Large intestine (tissue), 3 donors: ENCODE data around the gene ANKDD1B. TPM values are rescaled to one million over a fixed set of nuclear protein-coding genes. Genes with fewer than 3 reads are reported as not detected.
A peak's percentile ranks its signal among the peaks of the same experiment; 100 is the strongest.

ENCODE experiments used
- DNase-seq, 2 donors: peaks; one replicate each; pipeline versions ENCODE4 v3.0.0 to v3.0.0-alpha.2; 2013
- H3K27ac ChIP-seq: one replicate; pipeline ENCODE4 v1.5.1; 2013; ENCODE audit warnings: low read length
- H3K27me3 ChIP-seq: 2 replicates; pipeline ENCODE4 v1.6.1; 2013; ENCODE audit warnings: low read length; ENCODE audit not compliant: control insufficient read depth, insufficient read depth
- H3K36me3 ChIP-seq: 2 replicates; pipeline ENCODE4 v1.6.1; 2013; ENCODE audit warnings: low read length; ENCODE audit not compliant: control insufficient read depth, insufficient read depth
- H3K4me1 ChIP-seq: one replicate; pipeline ENCODE4 v1.6.1; 2013; ENCODE audit warnings: low read length; ENCODE audit not compliant: control insufficient read depth, insufficient read depth
- H3K4me3 ChIP-seq: one replicate; pipeline ENCODE4 v1.5.1; 2013; ENCODE audit warnings: low read length
- H3K9me3 ChIP-seq: one replicate; pipeline ENCODE4 v1.6.1; 2013; ENCODE audit warnings: mild to moderate bottlenecking, low read depth, low read length, moderate library complexity; ENCODE audit not compliant: control insufficient read depth
- WGBS: methylation state at CpG from one replicate; pipeline ENCODE4 v1.1.5; 2013; ENCODE audit warnings: low lambda C conversion rate; ENCODE audit not compliant: insufficient coverage; 5-methylcytosine and 5-hydroxymethylcytosine counted together
- polyA plus RNA-seq: library from polyadenylated mRNA; unstranded; fragments of 120-200 nt; gene quantifications from one replicate; pipeline ENCODE4 v1.2.1, GENCODE V29; 2013

Gene ANKDD1B
- polyA plus RNA-seq, 1 donor = 18.1 TPM

DNA sequence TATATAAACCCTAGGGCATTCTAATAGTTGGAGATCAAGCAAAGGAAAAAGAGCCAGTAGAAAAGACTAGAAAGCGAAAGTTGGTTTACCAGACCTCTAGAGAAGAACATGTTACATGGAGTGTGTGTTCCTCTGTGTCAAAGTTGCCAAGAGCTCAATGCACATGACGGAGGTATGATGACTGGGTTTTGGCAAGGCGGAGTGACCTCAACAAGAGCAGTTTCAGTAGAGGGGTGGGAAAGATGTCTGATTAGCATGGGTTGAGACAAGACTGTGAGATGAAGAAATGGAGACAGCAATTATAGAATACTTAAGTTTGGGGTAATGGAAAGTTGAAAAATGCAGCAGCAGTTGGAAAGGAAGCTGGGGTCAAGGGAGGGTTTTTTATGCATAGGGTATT is 1.6 kb downstream of the ANKDD1B start:
- H3K27ac ChIP-seq = no peak overlapping the region
- H3K27me3 ChIP-seq = no peaks in the 10 kb centered on the region
- no peak overlapping the region for H3K4me3 ChIP-seq
- no peaks in the 10 kb centered on the region for H3K9me3 ChIP-seq
- no peaks in the 10 kb centered on the region for H3K36me3 ChIP-seq
- 100% methylated on average over 2 of the region's 3 CpGs for WGBS
- peak in 1 of 2 donors; percentile 27 for DNase-seq
- peaks cover 21% of the 10 kb centered on the region for H3K4me1 ChIP-seq

DNA sequence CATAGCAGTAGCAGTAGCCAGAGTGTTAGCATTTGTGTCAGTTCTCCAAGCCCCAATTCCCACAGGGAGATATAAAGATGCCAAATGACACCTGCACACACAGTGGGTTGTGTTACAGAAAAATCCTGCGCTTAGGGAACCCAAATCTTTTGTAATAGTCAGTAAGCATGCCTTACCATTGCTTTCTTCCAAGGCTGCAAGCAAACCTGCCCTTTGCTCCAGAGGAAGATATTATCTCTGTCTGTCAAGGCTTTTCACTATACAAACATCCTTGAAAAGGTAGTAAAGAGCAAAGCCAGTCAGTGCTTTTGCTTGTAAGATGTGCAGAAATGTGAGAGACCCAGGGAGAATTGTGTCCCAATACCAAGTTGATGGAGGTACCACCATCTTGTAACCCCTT is 2.9 kb downstream of the ANKDD1B start:
- Histone ChIP-seq H3K9me3 (no peaks in the 10 kb centered on the region), H3K4me1 (peaks cover 26% of the 10 kb centered on the region), H3K36me3 (no peaks in the 10 kb centered on the region), H3K4me3 (no peak overlapping the region), H3K27me3 (no peaks in the 10 kb centered on the region), H3K27ac (no peak overlapping the region)
- DNase-seq = peak in 1 of 2 donors; percentile 77
- no CpG with 5 or more reads among the region's 1 CpG for WGBS

DNA sequence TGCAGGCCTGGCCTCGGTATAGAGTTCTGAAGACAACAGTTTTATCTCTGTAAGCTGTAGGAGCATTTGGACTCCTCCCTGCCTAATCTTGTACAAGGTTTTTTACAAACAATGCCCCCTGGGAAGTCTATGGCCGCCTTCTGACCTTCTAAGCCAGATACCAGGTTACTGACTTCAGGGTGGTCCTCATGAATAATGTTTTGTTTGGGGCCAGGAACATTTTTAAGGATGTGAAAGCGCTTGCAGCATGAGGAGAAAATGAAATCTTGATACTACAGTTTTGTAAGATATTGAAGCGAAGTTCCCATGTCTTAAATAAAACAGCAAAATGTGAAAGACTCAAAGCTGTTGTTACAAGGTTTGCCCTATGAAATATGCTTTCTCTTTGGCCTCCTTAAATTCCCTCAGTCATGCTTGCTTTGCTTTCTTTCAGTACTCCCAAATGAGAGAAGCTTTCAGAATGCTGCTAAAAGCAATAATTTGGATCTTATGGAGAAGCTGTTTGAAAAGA is 5.2 kb downstream of the ANKDD1B start:
- DNase-seq = no peak
- Histone ChIP-seq H3K9me3 (no peaks in the 10 kb centered on the region), H3K27me3 (no peaks in the 10 kb centered on the region), H3K27ac (no peak overlapping the region), H3K4me1 (peaks cover 39% of the 10 kb centered on the region), H3K4me3 (no peak overlapping the region), H3K36me3 (no peaks in the 10 kb centered on the region)
- WGBS = 63% methylated on average over 1 of the region's 4 CpGs

DNA sequence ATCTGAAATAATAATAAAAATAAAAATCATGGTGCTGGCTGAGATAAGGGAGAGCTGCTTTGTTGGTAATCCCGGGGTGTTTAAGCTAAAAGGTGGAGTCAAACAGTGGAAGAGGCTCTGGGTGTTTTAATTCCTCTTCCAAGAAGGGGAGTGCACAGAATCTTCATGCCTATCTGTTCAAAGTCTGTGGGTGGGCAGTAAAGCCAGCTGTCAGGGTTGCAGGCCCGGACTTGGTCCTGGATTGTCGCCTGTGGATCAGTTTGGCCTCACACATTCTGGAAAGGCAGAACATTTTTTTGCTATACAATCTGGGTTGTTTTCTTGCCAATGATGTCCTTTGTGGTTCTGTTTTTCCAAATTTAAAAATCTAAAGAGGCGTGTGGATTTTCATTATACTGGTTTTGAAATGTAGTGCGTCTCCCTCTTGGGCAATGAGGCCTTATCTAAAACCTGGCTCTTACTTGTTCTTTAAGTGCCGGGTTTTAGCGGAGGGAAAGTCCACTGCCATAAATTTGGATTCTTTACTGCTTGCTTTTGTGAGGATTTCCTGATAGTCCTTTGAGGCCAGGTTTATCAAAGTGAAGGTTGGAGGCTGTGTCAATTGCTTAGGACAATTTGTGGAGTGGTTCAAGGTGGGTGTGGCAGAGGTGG is 5.8 kb downstream of the ANKDD1B start:
- H3K4me1 ChIP-seq = peaks cover 39% of the 10 kb centered on the region
- no peaks in the 10 kb centered on the region for H3K27me3 ChIP-seq
- 14% methylated on average over 1 of the region's 7 CpGs for WGBS
- DNase-seq = peak; percentile 66 to 84
- no peak overlapping the region for H3K4me3 ChIP-seq
- H3K27ac ChIP-seq = peak overlapping the region; percentile 27
- no peaks in the 10 kb centered on the region for H3K9me3 ChIP-seq
- H3K36me3 ChIP-seq = no peaks in the 10 kb centered on the region

DNA sequence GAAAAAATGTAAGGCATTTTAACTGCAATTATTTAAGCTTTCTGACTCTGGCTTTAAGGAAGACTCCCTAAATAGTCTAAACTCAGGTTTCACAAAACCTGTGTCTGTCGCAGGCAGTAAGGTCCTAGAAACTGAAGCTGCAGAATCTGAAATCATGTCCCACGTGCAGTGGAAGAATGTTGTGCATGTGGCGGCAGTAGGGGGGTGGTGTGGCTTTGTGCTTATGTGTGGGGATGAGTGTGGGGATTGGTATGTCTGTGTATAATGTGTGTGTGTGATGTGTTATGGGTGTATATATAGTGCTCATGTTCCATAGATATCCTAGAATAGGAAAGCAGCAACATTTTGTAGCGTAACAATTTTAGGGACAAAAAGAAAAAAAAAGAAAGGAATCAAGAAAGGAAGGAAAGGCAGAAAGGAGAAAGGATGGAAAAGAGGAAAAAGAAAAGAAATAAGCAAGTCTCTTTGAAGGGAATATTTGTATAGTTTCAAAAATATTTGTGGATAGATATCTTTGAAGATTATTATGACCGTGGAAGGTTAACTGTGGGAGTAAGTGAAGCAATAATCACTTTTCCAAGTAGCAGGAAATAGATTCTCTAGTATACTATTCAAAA is 6.6 kb downstream of the ANKDD1B start:
- H3K4me3 ChIP-seq = no peak overlapping the region
- H3K36me3 ChIP-seq = no peaks in the 10 kb centered on the region
- peak in 1 of 2 donors; percentile 33 for DNase-seq
- H3K9me3 ChIP-seq = no peaks in the 10 kb centered on the region
- WGBS = 33% methylated on average over 2 of the region's 5 CpGs
- no peak overlapping the region for H3K27ac ChIP-seq
- peaks cover 41% of the 10 kb centered on the region for H3K4me1 ChIP-seq
- H3K27me3 ChIP-seq = no peaks in the 10 kb centered on the region

DNA sequence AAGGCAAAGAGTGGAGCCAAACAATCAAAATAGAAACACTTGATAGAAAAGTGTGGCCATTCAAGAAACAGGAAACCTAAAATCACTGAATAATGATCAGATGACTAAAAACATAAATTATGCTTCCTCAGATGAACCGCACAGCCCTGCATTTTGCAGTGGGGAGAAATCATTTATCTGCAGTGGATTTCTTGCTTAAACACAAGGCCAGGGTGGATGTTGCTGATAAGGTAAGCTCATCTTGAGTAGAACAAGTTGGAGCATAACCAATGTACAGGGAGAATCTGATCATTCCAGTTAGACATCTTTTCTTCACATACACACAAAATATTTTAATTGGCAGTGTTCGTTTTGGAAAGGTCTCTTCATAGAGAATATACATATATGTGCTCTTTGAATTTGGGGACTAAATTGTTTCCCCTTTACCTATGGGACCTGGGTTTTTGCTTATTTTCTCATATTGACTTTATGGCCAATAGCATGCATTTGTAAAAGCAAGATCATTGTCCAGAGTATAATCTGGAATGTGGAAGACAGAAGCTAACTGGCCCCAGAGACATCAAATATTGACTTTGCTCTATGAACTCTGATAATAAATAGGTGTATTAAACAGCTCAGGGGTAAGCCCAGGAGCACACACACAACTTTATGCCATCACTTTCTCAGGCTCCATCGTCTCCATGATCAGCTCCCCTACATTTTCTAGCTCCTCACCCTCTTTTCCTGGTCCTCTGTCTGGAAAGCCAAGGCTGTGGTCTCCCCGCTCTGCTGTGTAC is 9.1 kb downstream of the ANKDD1B start:
- DNase-seq = peak in 1 of 2 donors; percentile 59
- Histone ChIP-seq H3K9me3 (no peaks in the 10 kb centered on the region), H3K4me3 (no peak overlapping the region), H3K36me3 (no peaks in the 10 kb centered on the region), H3K4me1 (peaks cover 42% of the 10 kb centered on the region), H3K27ac (no peak overlapping the region), H3K27me3 (no peaks in the 10 kb centered on the region)
- WGBS = no CpG with 5 or more reads among the region's 4 CpGs

DNA sequence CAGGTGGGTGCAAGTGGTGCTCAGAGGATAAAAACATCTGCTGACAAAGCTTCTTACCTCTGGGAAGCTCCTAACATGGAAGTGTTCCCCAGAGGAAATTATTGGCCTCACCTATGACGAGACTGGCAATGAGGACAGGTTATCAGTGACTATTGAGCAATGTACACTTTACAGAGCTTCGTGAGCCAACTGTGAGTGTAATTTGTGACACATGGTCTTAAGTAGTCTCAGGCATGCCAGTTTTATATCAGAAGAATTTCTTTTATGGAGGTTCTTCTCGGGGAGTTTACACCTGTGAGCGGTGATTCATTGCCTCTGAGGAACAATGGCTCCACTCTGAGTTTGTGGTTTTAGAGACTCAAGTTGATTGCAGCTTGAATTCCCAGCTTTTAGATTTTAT is 11.3 kb downstream of the ANKDD1B start:
- Histone ChIP-seq H3K36me3 (no peaks in the 10 kb centered on the region), H3K27me3 (no peaks in the 10 kb centered on the region), H3K27ac (peak overlapping the region; percentile 27), H3K4me1 (peaks cover 33% of the 10 kb centered on the region), H3K4me3 (no peak overlapping the region), H3K9me3 (no peaks in the 10 kb centered on the region)
- no CpG with 5 or more reads among the region's 4 CpGs for WGBS
- DNase-seq = peak; percentile 90 to 95

GRCh38 chr5:75623846-75624245 is 12.6 kb downstream of the ANKDD1B start:
- no peak overlapping the region for H3K27ac ChIP-seq
- no peaks in the 10 kb centered on the region for H3K9me3 ChIP-seq
- H3K36me3 ChIP-seq = no peaks in the 10 kb centered on the region
- no peaks in the 10 kb centered on the region for H3K27me3 ChIP-seq
- peaks cover 25% of the 10 kb centered on the region for H3K4me1 ChIP-seq
- H3K4me3 ChIP-seq = no peak overlapping the region
- peak in 1 of 2 donors; percentile 46 for DNase-seq

DNA sequence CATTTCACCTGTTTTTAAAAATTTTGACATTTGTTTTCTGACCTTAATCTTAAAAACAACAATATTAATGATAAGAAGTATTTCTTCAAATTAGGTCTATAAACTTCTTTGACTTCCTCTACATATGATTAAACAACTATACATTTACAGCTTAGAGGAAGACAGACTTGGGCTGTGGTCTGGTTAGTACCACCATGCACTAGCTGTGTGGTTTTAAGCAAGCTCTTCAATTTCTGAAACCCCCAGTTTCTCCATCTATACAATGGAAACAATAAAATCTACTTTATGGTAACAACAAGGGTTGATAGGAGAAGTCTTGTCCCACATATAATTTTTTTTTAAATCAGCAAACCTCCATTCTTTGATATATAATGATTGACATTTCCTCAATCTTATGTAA is 15.7 kb downstream of the ANKDD1B start:
- H3K4me3 ChIP-seq = no peak overlapping the region
- no peaks in the 10 kb centered on the region for H3K27me3 ChIP-seq
- DNase-seq = no peak
- no peak overlapping the region for H3K27ac ChIP-seq
- peaks cover 13% of the 10 kb centered on the region for H3K4me1 ChIP-seq
- H3K9me3 ChIP-seq = no peaks in the 10 kb centered on the region
- no peaks in the 10 kb centered on the region for H3K36me3 ChIP-seq

- WGBS = no CpG with 5 or more reads among the region's 1 CpG
- Histone ChIP-seq H3K4me1 (peaks cover 8% of the 10 kb centered on the region), H3K27me3 (no peaks in the 10 kb centered on the region), H3K27ac (no peak overlapping the region), H3K36me3 (no peaks in the 10 kb centered on the region), H3K4me3 (no peak overlapping the region), H3K9me3 (no peaks in the 10 kb centered on the region)
- DNase-seq = no peak
Observed at GRCh38 chr5:75627801-75628200, 16.5 kb downstream of the ANKDD1B start.
